HL-60 (cell line): ENCODE results near the gene ZNF593OS.

Experiments
- GABPA ChIP-seq: IDR thresholded peaks from 2 replicates; pipeline ENCODE4 v1.6.1; 2012; ENCODE audit warnings: low read depth
- POLR2AphosphoS5 ChIP-seq: IDR thresholded peaks from 2 replicates; pipeline ENCODE4 v1.6.1; 2012; ENCODE audit warnings: low read depth
- SPI1 ChIP-seq: IDR thresholded peaks from 2 replicates; pipeline ENCODE4 v1.6.1; 2012; ENCODE audit warnings: low read depth, mild to moderate bottlenecking, borderline replicate concordance
- TF ChIP-seq, protein P1 (sequence below): IDR thresholded peaks from one replicate; pipeline ENCODE4 v1.5.1; 2011; ENCODE audit warnings: low read length, control low read depth, inconsistent platforms; ENCODE audit not compliant: insufficient read depth
- TF ChIP-seq, protein P2 (sequence below): IDR thresholded peaks from 2 replicates; pipeline ENCODE4 v1.6.1; 2012; ENCODE audit warnings: low read depth; ENCODE audit not compliant: insufficient replicate concordance

DNA sequence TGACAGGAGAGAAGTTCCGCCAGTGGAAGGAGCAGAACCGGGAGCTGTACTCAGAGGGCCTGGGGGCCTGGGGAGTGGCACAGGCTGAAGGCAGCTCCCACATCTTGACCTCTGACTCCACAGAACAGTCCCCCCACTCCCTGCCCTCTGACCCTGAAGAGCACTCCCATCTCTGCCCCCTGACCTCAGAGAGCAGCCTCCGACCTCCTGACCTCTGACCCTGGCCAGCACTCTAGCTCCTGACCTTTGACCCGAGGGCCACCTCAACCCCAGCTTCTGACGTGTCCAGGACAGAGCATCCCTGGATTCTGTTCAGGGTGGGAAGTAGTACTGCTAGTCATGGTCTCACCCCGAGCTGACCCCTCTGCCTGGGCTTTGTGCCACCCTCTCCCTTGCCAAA is 17.7 kb upstream of the ZNF593OS start:
- TF ChIP-seq, protein P1, sequence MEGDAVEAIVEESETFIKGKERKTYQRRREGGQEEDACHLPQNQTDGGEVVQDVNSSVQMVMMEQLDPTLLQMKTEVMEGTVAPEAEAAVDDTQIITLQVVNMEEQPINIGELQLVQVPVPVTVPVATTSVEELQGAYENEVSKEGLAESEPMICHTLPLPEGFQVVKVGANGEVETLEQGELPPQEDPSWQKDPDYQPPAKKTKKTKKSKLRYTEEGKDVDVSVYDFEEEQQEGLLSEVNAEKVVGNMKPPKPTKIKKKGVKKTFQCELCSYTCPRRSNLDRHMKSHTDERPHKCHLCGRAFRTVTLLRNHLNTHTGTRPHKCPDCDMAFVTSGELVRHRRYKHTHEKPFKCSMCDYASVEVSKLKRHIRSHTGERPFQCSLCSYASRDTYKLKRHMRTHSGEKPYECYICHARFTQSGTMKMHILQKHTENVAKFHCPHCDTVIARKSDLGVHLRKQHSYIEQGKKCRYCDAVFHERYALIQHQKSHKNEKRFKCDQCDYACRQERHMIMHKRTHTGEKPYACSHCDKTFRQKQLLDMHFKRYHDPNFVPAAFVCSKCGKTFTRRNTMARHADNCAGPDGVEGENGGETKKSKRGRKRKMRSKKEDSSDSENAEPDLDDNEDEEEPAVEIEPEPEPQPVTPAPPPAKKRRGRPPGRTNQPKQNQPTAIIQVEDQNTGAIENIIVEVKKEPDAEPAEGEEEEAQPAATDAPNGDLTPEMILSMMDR: no peak
- TF ChIP-seq POLR2AphosphoS5 (no peak), GABPA (no peak), SPI1 (no peak)
- TF ChIP-seq, protein P2, sequence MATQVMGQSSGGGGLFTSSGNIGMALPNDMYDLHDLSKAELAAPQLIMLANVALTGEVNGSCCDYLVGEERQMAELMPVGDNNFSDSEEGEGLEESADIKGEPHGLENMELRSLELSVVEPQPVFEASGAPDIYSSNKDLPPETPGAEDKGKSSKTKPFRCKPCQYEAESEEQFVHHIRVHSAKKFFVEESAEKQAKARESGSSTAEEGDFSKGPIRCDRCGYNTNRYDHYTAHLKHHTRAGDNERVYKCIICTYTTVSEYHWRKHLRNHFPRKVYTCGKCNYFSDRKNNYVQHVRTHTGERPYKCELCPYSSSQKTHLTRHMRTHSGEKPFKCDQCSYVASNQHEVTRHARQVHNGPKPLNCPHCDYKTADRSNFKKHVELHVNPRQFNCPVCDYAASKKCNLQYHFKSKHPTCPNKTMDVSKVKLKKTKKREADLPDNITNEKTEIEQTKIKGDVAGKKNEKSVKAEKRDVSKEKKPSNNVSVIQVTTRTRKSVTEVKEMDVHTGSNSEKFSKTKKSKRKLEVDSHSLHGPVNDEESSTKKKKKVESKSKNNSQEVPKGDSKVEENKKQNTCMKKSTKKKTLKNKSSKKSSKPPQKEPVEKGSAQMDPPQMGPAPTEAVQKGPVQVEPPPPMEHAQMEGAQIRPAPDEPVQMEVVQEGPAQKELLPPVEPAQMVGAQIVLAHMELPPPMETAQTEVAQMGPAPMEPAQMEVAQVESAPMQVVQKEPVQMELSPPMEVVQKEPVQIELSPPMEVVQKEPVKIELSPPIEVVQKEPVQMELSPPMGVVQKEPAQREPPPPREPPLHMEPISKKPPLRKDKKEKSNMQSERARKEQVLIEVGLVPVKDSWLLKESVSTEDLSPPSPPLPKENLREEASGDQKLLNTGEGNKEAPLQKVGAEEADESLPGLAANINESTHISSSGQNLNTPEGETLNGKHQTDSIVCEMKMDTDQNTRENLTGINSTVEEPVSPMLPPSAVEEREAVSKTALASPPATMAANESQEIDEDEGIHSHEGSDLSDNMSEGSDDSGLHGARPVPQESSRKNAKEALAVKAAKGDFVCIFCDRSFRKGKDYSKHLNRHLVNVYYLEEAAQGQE: no peak
